Omental fat pad (tissue), 4 donors: Measurements from ENCODE around the gene WDR88. TPM values are rescaled to one million over a fixed set of nuclear protein-coding genes. Genes with fewer than 3 reads are reported as not detected.

ENCODE experiments used
- ATAC-seq: fragments of 150-250 bp; one replicate; pipeline ENCODE4 v1.9.1; 2016; ENCODE audit warnings: mild to moderate bottlenecking, moderate library complexity; ENCODE audit not compliant: low FRiP score
- DNase-seq: peaks from one replicate; pipeline ENCODE4 v3.0.0-alpha.2; 2019; ENCODE audit warnings: low spot score
- CTCF ChIP-seq, 3 donors: fragments of 450-650 bp; IDR thresholded peaks; one replicate each; pipeline ENCODE4 v1.5.1; 2016 to 2017; ENCODE audit warnings: antibody characterized with exemption in 3 of 3, mild to moderate bottlenecking in 3 of 3, moderate library complexity in 2 of 3
- total RNA-seq, 4 donors: library from RNA; depleted of rRNA; stranded (reverse); fragments of >200 nt; gene quantifications; one replicate each; pipeline ENCODE4 v1.1.0, GENCODE V29; 2016

WDR88 gene
- total RNA-seq, 4 donors from 2014 or later: not detected

GRCh38 chr19:33167438-33167837 lies 35.5 kb downstream of the WDR88 start:
- ATAC-seq: no peak
- no peak for TF ChIP-seq CTCF (IDR thresholded peaks at IDR 0.05)
- DNase-seq: no peak

- ATAC-seq: no peak
- no peak for TF ChIP-seq CTCF (IDR thresholded peaks at IDR 0.05)
- no peak for DNase-seq
These were observed 36.6 kb downstream of the WDR88 start for GRCh38 chr19:33168528-33168927.

- no peak for DNase-seq
- ATAC-seq: no peak
- no peak for TF ChIP-seq CTCF (IDR thresholded peaks at IDR 0.05)
These were observed 39.4 kb downstream of the WDR88 start for GRCh38 chr19:33171222-33171795.

GRCh38 chr19:33171916-33172359 lies 40.0 kb downstream of the WDR88 start:
- TF ChIP-seq CTCF (IDR thresholded peaks at IDR 0.05): no peak
- DNase-seq: no peak
- no peak for ATAC-seq

- DNase-seq (no peak), ATAC-seq (no peak)
- no peak for TF ChIP-seq CTCF (IDR thresholded peaks at IDR 0.05)
These were observed 42.3 kb downstream of the WDR88 start for GRCh38 chr19:33174186-33174585.

- no peak for TF ChIP-seq CTCF (IDR thresholded peaks at IDR 0.05)
- DNase-seq (no peak), ATAC-seq (no peak)
These were observed 43.4 kb downstream of the WDR88 start for GRCh38 chr19:33175156-33175782.
